ENCODE data around the gene RPGRIP1L.

Gene RPGRIP1L

DNA sequence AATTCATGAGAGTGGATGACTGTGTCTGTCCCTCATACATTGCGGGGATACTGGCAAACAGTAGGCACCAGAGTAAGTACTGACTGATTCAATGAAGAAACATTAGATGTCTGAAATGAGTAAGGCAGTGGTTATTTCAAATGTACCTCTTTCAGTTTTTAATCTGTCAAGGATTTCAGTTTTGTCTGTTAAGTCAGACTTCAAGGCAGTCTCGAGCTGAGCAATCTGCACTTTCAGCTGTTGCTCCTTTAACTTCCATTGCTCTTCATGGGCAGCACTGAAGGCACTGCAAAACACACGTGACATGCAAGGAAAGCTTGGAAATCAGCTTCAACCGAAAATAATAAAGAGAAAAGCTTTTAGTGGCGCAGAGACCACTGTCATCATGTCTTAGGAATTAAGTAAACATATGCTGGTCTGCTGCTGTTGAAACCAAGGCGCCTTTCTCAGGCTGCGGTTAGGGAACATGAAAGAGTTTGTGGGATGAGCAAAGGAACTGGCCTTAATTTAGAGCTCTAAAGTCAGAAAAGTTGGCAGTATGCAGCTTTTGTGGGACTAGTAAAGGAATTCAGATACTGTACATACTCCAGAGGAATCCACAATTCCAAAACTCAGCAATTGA is 38.8 kb downstream of the RPGRIP1L start:
- in situ Hi-C loops (cut with MboI; ENCODE audit: low sequenced_read_pairs) = no loop called here

DNA sequence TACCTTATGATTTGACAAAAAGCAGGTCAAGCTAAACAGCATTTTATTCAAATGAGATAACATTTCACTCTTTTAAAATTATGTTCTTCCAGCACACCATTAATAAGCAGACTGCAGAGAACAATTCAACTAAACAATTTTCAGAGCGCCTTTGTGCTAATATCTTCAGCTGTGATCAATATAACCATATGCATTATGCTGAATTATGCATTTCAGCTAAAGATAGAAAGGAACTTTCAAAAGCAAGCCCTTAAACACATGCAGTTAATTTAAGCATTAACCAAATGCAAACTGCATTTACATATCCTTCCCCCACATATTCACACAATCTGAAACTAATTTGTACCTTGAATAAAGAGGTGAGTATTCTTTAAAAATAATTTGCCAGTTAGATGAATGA is 41.6 kb downstream of the RPGRIP1L start:
- in situ Hi-C loops (cut with MboI; ENCODE audit: low sequenced_read_pairs) = no loop called here

DNA sequence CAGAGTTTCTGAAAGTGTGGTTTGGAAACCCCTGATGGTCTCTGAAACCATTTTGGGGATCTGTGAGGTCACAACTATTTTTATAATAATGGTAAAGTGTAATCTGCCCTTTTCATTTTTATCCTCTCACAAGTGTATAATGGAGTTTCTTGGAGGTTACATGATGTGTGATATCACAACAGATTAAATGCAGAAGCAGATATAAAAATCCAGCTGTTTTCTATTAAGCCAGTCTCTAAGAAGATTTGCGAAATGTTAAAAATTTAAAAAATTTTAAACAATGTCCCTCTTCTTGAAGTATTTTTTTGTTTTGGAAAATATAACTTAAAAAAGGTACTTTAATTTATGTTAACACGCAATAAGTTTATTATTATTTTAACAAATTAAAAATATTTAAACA is 48.7 kb downstream of the RPGRIP1L start:
- in situ Hi-C loops (cut with MboI; ENCODE audit: low sequenced_read_pairs) = no loop called here

DNA sequence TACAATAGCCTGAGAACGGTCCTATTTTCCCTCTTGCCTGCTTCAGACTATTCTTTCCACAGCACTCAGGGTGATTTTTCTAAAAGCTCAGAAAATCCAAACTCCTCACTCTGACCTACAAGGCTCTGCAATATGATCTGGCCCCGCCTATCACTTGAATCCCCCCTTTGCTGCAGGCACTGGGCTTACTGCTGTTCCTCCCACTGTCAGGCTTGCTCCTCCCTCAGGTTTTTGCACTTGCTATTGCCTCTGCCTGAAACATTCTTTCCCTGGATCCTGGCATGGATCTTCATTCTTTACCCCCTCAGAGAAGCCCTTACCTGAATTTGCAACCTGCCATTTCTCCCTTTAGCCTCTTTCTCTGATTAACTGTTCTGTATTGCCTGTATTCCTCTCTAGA is 52.3 kb downstream of the RPGRIP1L start:
- in situ Hi-C loops (cut with MboI; ENCODE audit: low sequenced_read_pairs) = no loop called here

DNA sequence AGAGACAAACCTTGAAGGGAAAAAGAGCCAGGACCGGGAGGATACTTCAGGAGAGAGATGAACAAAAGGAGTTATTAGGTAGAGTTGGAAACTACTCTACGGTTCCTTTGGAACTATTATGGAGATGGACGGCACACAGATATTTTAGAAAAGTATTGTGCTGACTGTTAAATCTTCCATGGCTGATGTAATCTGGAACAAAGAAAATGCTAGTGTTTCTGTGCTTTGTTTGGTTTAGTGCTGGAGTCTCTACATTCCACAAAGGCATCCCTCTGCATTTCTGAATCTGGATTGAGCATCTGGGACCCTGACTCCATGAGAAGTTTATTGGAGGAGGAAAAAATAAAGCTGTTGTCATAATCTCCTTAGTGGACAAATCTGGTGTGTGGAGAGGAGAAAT is 57.2 kb downstream of the RPGRIP1L start:
- in situ Hi-C loops (cut with MboI; ENCODE audit: low sequenced_read_pairs) = no loop called here

DNA sequence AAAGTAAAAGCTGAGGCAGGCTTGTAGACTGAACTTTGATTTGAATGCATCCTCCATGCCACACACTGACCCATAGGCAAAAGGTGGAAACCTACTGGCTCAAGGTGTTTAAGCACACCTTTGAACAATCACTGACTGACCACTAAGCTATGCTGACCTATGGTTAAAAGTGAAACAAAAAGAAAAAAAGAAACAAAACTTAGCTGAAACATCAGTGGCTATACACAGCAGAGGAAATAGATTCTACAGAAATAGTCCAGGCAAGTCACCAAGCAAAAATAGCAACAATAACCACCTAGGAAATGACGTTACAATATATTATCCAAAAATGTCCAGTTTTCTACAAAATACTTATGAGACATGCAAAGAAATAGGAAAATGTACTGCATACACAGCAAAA is 60.2 kb downstream of the RPGRIP1L start:
- in situ Hi-C loops (cut with MboI; ENCODE audit: low sequenced_read_pairs) = no loop called here

DNA sequence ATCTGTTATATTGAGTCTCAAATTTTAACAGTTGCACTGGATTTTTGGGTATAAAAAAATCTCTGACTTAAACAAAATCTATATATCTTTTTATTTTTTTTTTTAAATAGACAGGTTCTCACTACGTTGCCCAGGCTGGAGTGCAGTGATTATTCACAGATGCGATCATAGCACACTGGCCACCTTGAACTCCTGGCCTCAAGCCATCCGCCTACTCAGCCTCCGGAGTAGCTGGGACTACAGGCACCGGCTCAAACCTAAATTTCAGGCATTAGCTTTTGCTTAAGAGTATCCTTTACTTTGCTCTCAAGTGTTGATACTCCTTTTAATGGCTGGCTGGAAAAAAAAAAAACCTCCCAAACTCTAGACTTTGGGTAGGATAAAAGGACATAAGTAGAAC is 61.6 kb downstream of the RPGRIP1L start:
- in situ Hi-C loops (cut with MboI; ENCODE audit: low sequenced_read_pairs) = no loop called here

DNA sequence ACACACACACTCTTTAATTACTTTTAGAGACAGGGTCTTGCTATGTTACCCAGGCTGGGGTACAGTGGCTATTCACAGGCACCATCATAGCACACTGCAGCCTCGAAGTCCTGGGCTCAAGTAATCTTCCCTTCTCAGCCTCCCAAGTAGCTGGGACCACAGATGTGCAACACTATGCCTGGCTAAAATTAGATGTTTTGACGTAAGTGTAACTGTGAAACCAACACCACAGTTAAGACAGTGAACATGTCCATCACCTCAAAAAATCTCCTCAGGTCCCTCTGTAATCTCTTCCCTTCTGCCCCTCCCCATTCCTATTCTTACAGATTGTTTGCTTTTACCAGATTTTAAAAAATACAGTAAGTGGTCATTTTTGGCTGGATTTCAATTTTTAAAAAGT is 66.7 kb downstream of the RPGRIP1L start:
- in situ Hi-C loops (cut with MboI; ENCODE audit: low sequenced_read_pairs) = no loop called here

DNA sequence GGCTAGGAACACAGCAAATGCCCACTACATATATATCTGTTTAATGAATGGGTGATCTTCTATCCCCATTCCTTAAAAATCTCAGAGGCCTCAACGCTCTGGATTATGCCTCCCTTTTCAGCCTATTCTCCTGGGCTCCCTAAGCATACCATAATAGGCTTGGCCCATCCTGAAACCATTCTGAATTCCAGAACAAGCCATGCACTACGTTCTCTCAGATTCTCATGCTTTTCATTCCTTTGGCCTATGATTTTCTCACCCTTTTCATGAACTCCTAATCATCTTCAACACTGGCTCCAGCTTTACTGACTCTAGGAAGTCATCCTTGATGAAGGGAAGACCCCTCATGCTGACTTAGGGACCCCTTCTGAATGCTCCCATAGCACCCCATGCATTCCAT is 71.1 kb downstream of the RPGRIP1L start:
- in situ Hi-C loops (cut with MboI; ENCODE audit: low sequenced_read_pairs) = no loop called here

DNA sequence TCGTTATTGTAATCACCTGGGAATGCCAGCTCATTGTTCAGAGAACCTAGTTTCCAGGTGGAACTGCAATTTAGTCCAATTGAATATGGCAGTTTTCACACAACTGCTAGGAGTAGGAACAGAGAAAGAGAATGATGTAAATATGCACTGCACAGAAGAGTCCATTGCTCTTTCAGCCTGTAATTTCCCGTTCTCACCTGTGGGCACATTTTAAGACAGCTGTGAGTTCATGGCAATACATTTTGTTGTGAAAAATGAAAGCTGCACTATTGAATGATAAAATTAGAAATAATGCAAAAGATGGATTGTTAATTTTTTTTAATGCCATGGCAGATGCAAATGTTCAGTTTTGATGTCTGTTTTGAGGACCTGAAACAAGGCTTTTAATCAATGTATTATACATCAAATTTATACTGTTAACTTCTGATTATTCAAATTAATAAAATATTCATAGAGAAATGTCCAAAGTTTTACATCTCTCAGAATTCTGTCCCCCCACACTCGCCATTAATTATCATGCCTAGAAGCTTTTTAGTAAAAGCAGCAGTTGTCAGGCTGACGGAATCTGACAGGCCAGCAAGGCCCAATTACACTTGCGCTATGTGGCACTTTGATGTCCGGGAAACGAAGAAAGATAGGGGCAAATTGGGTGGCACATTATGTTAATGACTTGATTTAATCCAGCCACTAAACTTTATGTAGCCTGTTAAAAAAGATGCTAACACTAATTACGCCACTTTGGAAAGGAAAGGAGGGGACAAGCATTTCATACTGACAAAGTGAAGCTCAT is 72.2 kb downstream of the RPGRIP1L start:
- in situ Hi-C loops (cut with MboI; ENCODE audit: low sequenced_read_pairs) = no loop called here

DNA sequence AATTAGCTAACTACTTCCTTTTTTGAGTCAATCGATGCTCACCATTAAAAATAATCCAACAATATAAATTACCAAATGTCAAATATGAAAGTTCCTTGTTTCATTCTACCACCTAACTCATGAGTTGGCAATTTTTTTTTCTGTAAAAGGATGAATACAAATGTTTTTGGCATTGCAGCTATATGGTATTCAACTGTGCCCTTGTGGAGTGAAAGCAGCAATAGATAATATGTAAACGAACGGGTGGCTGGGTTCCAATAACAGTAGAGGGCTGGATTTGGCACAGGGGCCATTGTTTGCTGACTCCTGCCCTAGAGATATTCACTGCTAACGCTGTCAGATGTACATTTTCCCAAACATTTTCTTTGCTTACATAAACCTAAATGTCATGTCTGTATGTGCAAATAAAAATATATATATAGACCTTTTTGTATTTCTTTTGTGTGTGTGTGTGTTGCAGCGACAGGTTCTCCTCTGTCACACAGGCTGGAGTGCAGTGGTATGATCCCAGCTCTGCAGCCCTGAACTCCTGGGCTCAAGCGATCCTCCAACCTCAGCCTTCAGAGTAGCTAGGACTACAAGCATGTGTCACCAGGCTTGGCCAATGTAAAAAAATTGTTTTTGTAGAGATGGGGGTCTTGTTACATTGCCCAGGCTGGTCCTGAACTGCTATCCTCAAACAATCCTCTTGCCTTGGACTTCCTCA is 73.9 kb downstream of the RPGRIP1L start:
- in situ Hi-C loops (cut with MboI; ENCODE audit: low sequenced_read_pairs) = no loop called here

DNA sequence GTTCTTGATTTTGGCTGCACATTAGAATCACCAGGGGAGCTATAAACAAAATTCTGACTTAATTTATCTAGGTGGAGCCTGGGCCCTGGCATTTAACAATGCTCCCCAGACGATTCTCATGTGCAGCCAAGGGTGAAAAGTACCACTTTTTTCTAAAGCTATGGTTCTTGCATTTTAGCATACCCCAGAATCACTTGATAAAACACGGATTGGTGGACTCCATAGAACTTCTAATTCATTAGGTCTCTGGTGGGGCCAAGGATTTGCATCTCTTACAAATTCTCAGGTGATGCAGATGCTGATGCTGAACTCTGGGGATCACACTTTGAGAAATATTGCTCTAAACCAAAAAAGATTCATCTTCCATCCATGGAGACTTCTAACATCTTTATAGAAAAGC is 74.5 kb downstream of the RPGRIP1L start:
- in situ Hi-C loops (cut with MboI; ENCODE audit: low sequenced_read_pairs) = no loop called here

DNA sequence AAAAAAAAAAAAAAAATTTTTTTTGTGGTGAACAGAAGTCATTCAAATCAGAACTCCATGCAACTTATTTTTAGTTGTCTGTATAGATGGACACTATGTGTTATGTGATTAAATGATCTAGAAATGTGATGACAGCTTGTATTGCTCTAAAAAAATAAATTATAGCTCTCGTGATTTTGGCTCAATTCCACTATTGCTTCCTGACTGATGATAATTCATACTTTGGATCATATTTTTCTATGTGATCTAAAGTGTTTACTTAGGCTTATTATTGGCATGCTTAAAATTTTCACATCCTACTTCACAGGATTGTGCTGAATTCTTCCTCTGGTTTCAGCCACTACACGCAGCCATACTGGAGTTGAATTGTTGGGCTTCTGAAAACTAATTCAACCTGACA is 76.8 kb downstream of the RPGRIP1L start:
- in situ Hi-C loops (cut with MboI; ENCODE audit: low sequenced_read_pairs) = no loop called here

DNA sequence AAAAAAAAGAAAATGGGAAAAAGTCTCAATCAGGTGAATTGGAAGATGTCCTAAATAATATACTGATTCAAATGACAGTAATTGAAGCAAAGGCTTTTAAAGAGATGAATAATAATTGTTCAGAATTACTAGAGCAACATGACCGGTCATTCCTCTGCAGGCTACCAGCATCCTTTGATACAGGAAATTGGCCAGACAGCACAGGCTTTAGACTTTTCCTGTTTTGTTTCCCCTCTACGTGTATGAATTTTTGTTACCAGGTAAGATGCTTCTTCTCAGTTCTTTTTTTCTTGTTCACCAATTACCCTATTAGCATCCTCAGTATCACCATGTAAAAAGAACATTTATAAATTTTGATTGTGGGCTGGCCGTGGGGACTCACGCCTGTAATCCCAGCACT is 77.5 kb downstream of the RPGRIP1L start:
- in situ Hi-C loops (cut with MboI; ENCODE audit: low sequenced_read_pairs) = no loop called here

DNA sequence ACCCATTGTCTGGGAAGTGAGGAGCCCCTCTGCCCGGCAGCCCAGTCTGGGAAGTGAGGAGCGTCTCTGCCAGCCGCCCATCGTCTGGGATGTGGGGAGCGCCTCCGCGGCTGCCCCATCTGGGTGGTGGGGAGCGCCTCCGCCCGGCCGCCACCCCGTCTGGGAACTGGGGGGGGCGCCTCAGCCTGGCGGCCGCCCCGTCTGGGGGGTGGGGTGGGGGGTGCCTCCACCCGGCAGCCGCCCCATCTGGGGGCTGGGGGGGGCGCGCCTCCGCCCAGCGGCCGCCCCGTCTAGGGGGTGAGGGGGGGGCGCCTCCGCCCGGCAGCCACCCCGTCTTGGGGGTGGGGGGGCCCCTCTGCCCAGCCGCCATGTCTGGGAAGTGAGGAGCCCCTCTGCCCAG is 78.4 kb downstream of the RPGRIP1L start:
- in situ Hi-C loops (cut with MboI; ENCODE audit: low sequenced_read_pairs) = no loop called here

DNA sequence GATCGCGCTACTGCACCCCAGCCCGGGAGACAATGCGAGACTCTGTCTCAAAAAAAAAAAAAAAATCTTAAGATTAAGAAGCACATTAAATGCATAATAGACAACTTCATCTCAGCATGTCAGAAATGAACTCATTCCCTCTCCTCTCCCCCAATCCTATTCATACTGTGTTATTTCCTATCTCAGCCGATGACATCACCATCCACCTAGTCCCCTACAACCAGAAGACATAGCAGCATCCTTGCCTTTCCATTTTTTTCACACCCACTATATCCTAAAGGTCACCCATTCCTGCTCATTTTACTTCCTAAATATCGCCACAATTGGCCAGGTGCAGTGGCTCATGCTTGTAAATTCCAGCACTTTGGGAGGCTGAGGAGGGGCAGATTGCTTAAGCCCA is 81.3 kb downstream of the RPGRIP1L start:
- in situ Hi-C loops (cut with MboI; ENCODE audit: low sequenced_read_pairs) = no loop called here

DNA sequence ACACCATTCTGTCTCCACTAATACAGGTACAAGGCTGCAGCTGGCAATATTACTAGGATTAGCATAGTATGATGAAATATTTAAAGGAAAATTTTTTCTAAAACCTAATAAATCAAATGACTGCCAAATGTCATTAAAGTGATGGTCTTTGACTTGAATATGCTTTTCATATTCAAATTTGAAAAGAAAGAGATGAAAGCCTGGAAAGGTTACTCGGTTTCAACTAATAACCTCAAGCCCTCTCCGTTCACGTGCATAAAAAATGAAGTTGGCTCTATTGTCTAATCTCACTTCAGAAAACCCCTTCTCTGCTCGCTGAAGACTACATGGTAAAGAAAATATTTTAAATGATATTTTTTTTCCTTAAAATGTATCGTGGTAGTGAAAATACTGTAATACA is 83.2 kb downstream of the RPGRIP1L start:
- in situ Hi-C loops (cut with MboI; ENCODE audit: low sequenced_read_pairs) = no loop called here

DNA sequence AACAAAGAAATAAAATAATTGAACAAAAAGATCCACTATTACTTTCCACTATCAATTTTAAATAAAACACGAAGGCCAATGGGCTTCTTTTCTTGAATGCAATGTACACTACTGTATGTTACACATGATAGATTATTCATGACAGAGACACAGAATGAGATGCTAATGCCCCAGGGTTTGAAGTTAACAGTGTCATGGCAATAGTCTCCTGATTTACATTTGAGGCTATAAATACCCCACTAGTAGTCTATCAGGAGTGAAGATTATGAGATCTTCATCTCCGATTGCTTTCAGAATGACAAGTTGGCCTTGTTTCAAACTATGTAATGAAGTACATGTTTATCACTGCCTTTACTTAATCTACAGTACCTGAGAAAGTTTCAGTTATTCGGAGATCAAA is 84.4 kb downstream of the RPGRIP1L start:
- in situ Hi-C loops (cut with MboI; ENCODE audit: low sequenced_read_pairs) = no loop called here

DNA sequence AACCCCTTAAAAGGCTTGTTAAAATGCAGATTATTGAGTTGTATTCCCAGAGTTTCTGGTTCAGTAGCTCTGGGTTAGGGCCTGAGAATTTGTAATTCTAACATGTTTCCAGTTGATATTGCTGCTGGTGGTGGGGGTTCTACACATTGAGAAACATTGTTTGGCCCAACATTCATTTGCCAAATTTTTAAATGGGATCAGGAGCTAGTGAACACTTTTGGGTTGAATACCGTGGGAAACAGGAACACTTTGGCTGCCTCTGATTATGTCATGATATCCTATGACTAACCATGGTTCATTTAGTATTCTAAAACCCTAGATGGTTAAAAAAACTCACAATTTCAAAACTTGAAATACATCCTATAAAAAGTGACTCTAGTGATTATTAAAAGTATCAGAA is 89.3 kb downstream of the RPGRIP1L start:
- in situ Hi-C loops (cut with MboI; ENCODE audit: low sequenced_read_pairs) = no loop called here

DNA sequence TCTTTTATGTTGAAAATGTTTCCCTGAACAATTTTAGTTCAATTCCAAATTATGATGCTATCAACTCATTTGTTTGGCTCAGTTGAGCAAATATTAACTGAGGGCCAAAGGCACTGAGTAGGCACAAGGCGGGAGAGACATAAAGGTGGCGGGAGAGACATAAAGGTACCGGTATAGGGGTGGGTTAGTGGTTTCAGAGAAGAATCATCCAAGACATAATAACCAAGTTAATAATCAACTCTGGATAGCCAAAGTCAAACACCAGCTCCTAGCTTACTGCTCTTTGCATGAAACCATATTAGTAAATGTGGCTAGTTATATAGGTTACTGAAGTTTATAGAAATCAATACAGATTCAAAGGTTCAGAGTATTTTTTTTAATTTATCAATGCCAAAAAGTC is 91.7 kb downstream of the RPGRIP1L start:
- in situ Hi-C loops (cut with MboI; ENCODE audit: low sequenced_read_pairs) = no loop called here

DNA sequence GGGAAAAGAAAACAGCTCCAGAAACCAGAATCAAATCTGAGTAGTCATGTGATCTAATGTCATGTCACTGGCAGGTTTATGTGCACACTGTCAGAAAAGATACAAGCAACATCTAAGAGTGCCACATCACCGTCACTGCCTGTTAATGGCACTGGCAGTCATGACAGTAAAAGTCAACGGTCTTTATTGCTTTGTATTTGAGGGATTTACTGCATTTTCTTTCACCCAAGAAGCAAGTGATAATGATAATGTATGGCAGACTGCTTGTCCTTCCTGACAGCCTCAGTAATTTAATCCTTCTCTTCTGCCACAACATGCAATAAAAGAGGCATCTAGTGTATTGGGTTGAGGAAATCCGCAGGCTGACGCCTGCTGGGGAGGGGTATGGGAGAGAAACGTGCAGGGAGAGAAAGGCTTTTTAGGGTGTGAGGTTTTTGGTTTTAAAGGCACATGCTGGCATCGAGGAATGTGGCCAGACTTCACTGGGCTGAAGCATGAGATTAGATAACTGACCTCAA is 92.4 kb downstream of the RPGRIP1L start:
- in situ Hi-C loops (cut with MboI; ENCODE audit: low sequenced_read_pairs) = no loop called here

DNA sequence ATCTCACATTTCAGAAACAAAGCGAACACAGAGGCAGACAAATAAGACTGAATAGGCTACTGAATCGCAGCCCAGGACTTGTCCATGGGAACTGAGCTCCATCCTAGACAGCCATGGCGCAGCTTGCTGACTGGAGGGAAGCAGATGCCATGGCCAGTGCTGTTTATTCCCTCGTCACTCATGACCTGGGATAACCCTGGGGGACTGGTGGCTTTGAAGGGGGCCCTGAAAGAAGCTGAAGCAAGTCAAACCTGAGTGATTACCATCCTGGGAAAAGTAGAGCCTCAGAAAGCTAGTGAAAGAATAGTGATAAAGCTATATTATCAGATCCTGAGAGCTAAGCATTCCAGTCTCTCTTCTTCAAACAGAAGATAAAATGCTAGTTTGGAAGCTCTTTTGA is 94.1 kb downstream of the RPGRIP1L start:
- in situ Hi-C loops (cut with MboI; ENCODE audit: low sequenced_read_pairs) = no loop called here
